Stromal cell of bone marrow (primary cell): ENCODE measurements around the gene FHOD3.

ENCODE experiments used
- DNase-seq: peaks from one replicate; pipeline ENCODE4 v3.0.0-alpha.2; 2012; ENCODE audit warnings: low read depth

The FHOD3 gene

GRCh38 chr18:36481201-36481657 lies 183.7 kb downstream of the FHOD3 start:
- no peak for DNase-seq

DNA sequence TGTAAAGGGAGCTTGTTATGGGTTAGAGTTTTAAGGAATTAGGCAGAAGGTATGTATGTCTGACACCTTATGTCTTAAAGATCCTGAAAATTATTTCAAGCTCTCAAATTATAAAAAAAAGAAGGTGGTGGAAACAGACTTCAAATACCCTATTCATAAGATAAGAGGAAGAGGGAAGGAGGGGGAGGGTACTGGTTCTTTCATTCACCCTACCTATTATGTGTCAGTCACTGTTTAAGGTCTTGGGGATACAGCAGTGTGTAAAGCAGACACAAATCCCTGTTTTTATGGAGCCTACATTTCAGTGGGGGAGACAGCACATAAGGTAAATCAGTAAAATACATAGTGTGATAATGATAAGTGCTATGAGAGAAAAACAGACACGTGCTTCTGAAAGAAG lies 184.4 kb downstream of the FHOD3 start:
- DNase-seq = no peak

DNA sequence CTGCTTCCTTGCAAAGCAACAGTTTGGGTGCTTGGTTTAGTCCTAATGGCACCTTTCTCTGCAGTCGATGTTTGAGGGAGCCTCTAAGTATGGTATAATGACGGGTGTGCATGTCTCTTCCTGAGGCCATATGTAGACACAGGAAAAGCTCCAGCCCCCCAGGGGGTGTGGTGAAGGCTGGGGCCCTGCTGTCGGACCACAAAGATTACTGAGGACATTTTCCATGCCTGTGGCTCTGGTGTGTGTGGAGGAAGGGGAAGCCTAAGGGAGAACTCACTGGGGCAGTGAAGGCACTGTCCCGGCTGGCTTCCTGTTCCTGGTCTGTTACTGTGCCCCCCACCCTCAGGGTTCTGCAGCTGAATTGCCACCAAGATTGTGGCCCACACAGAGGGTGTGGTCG lies 187.1 kb downstream of the FHOD3 start:
- DNase-seq = no peak

DNA sequence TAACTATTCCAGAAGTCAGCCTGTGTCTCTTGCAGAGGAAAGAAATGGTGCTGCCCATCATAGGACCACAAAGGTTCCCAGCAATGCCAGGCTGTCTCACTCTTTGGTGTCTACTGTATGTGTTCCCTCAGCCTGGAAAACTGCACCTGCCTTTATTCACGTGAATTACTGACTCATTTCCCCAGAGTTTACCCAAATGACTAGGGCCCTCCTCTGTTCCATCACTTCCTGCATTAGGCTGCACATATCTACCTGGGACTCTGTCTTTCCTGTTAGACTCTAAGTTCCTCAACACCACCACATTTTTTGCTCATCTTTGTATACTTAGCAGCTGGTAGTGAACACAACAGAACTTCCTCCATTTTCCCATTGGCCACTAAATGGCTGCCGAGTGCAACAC lies 188.3 kb downstream of the FHOD3 start:
- no peak for DNase-seq

DNA sequence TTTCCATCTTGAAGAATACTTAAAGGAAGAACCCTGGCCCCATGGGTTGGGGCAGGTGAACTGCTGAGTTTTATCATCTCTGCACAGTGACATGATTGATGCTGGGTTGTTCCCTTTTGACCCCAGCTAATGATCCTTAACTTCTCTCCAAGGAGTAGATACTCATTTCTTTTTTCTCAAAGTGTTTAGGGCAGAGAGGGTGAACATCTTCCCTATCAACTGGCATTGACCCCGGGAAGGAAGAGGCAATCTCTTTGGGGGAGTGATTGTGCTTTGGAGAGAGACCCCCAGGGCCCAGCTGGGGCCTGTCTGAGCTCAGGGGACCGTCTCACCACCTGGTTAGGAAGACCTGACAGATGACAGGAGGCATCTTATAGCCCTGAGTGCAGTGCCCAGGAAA lies 190.6 kb downstream of the FHOD3 start:
- DNase-seq = no peak

- DNase-seq = no peak
Observed at GRCh38 chr18:36490897-36491296, 193.4 kb downstream of the FHOD3 start.

DNA sequence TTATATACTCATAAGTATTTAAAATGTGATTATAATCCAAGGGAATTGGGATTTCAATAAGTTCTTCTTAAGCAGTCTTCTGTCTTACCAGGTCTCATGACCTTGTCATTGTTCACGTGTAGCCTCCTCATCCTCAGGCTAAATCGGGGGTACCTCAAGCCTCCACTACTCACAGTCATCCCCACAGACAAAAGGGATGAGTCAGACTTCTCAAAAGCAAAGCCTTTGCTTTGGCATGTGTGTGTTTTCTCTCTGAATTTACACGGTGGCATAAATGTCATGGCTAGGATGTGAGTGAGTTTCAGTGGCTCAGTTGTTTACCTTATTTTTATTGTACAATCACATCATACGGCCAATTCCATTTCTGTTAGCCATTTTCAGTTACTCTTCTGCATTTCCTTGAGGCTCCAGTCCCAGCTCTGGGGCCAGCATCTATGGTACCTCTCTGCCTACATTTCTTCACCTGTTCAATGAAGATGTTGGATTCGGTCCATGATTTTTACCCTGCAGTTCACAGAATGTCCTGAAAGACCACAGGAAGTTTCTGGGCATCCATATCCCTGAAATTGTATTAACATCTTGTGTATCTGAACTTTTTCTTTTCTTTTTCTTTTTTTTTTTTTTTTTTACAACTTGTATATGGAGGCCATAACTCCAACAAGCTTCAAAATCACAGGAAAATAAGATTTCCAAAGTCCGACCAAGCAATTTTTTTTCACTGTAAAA lies 195.3 kb downstream of the FHOD3 start:
- DNase-seq = no peak

DNA sequence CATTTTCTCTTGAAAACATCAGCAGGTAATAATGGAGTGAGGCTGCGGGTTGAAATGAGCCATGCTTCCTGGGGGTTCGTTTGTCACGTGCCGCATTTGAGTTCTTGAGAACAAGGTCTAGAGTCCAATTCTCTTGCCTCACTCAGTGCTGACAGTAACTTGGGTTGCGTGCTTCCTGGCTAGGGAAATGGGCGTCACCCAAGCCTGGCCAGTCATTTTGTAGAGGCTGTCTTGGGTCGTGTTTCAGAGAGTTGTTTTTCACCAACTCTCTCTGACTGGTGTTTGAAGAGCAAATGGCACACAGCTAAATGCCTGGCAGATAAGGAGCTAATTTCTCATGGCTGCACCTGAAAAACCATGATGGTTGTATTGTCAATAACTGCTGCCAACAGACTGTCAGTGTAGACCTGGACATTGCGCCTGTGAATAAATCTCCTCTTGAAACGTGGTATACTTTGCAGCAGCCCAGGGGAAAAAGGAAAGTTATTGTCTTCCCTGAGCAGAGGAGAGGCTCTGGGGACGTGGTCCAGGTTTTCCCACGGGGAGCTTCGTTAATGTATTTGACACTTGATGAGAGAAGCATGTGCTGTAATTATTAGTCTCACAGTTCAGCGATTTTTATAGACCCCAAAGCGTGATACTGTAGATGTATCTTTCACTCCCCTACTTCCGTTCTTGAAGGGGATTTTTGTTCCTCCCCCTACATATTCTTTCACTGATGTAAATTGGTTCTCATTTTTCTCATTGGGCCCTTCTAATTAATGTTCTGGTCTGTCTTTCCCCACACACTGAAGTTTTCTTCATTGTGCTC lies 196.0 kb downstream of the FHOD3 start:
- DNase-seq = peak; percentile 25

GRCh38 chr18:36494160-36494437 lies 196.6 kb downstream of the FHOD3 start:
- DNase-seq = no peak

DNA sequence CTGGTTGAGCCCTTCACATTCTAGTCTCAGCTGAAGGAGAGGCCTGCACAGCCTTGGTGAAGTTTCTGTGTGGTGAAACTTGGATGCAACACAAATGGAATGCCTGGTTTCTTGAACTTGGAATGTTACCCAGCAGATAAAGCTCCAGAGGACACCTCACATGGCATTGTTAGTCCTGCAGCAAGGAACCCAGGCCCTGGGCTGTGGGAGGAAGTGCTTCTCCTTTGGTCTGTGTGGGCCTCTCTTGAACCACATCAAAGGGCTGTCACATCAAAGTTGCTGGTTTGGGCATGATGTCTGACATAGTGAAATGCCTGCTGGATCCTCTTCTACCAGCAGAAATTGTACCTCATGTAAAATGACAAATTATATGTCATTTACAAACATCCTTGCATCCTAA lies 198.5 kb downstream of the FHOD3 start:
- DNase-seq = no peak

GRCh38 chr18:36499938-36500337 lies 202.4 kb downstream of the FHOD3 start:
- no peak for DNase-seq

GRCh38 chr18:36501100-36501499 lies 203.6 kb downstream of the FHOD3 start:
- DNase-seq = no peak

DNA sequence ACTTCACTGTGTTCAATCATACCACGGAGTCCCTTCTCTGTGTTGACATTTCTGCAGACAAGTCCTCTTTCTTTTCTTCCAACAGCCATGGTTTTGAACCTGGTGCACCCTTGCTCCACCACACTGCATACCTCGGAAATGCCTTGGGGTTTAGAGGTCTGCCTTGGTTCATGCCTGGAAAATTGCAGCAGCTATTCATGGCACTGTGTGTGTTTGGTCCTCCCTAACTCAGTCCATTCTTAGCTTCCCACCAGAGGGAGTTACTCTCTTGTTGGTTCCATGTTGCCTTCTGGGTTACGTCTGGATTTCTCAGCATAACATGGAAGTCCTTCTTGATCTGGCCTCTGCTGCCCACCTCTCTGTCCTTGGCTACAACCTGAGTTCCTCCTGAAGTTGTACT lies 206.0 kb downstream of the FHOD3 start:
- no peak for DNase-seq

DNA sequence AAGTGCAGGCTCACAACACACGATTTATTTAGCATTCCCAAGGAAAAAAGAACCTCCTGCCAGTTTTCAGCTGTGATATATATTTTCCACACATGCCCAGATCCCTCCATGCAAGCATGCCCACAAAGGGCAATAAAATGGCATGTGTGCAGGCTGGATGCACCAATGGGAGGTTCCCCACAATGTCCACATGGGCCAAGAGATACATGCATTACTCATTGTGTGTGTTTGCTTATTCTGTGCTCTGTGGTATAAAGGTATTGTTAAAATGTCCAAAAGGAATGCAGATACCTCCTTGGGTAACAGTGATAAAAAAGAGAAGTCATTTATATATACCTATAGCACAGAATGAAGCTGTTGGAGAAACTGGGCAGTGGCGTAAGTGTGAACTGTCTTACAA lies 207.4 kb downstream of the FHOD3 start:
- DNase-seq = no peak

DNA sequence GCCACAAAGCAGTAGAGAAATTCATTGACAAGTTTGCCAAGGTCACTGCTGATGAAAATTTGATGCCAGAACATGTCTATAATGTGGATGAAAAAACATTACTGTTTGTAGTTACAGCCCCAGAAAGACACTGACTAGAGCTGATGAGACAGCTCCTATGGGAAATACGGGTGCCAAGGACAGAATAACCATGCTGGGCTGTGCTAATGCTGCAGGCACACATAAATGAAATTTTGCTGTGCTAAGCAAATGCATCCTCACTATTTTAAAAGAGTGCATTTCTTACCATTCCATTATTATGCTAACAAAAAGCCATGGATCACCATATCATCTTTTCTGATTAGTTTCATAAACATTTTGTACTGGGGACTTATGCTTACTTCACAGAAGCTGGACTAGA lies 208.2 kb downstream of the FHOD3 start:
- DNase-seq = no peak

- no peak for DNase-seq
Observed at GRCh38 chr18:36509646-36510197, 212.2 kb downstream of the FHOD3 start.

- DNase-seq = no peak
Observed at GRCh38 chr18:36511791-36512352, 214.4 kb downstream of the FHOD3 start.

- DNase-seq = no peak
Observed at GRCh38 chr18:36513556-36513955, 216.0 kb downstream of the FHOD3 start.

DNA sequence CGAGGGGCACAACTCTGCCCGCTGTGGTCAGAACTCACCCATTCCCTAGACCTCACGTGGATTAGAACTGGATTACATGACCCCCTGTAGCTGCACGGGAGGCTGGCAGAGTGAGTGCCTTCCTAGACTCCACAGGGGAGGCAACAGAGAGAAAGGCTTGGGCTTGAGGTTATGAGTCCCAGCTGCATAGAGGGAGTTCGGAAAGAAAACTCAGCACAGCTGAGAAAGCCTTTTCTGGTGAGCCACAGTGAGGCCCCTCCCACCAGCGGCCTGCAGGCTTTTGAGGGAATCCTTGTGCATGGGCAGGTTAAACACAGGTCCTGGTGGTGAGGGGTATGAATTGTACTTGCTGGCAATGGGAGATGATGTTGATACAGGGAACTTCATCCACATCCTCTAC lies 217.3 kb downstream of the FHOD3 start:
- DNase-seq = no peak

DNA sequence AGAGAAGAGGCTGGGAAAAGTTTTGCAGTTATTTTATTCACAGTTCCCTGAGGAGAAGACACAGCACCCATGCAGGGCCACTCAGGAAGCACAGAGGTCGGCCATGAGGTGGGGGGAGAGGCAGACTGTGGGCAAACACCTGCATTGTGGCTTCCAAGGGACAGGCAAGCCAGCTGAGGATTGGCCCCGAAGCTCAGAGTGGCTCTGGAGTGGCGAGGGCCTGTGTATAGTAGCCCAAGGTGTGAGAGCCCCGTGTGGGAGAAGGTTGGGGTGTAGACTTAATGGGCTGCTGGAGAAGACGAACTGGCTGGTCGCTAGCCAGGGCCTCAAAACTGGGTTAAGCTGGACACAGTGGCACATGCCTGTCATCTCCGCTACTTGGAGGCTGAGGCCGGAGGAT lies 218.7 kb downstream of the FHOD3 start:
- no peak for DNase-seq

- DNase-seq = no peak
Observed at GRCh38 chr18:36516726-36517125, 219.2 kb downstream of the FHOD3 start.

GRCh38 chr18:36518839-36519238 lies 221.3 kb downstream of the FHOD3 start:
- no peak for DNase-seq

DNA sequence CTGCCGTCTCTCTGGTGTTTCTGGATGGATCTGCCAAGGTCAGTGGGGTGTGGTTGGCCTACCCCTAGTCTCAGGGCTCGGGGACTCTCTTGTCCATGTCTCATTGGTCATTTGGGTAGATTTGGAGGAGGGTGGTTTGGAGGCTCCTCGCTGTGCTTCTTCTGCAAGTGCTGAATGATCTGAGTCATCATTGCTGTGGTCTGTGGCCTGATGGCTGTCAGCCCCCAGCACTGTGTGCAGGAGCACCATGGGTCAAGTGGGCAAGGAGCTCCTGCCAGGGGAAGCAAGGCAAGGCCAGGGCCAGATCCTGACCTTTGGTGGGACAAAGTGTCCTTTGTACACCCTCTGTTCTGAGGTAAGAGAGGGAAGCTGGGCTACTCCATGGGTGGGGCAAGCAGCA lies 221.8 kb downstream of the FHOD3 start:
- no peak for DNase-seq
